Measurements from ENCODE around the gene ALG11.
"Not testable (repeated sequence)": the region's sequence is repeated elsewhere in the genome, so short reads cannot be mapped to it uniquely, and the experiment has no call there.

Gene ALG11, protein sequence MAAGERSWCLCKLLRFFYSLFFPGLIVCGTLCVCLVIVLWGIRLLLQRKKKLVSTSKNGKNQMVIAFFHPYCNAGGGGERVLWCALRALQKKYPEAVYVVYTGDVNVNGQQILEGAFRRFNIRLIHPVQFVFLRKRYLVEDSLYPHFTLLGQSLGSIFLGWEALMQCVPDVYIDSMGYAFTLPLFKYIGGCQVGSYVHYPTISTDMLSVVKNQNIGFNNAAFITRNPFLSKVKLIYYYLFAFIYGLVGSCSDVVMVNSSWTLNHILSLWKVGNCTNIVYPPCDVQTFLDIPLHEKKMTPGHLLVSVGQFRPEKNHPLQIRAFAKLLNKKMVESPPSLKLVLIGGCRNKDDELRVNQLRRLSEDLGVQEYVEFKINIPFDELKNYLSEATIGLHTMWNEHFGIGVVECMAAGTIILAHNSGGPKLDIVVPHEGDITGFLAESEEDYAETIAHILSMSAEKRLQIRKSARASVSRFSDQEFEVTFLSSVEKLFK

GRCh38 chr13:52011632-52012511 is at the start of gene ALG11:
Gene ALG11, plus strand, starts transcription at chr13:52012398. Its CDS starts 21 bp downstream, at chr13:52012419.
- DNase-seq (ENCODE audit: low spot score): peak; percentile 99

- DNase-seq (ENCODE audit: low spot score): no peak
These were observed 46.0 kb upstream of the ALG11 start for GRCh38 chr13:51966186-51966585.

- no peak for DNase-seq (ENCODE audit: low spot score)
These were observed 44.4 kb upstream of the ALG11 start for GRCh38 chr13:51967482-51968446.

GRCh38 chr13:51970349-51970748 is 41.8 kb upstream of the ALG11 start:
- DNase-seq (ENCODE audit: low spot score): no peak

DNA sequence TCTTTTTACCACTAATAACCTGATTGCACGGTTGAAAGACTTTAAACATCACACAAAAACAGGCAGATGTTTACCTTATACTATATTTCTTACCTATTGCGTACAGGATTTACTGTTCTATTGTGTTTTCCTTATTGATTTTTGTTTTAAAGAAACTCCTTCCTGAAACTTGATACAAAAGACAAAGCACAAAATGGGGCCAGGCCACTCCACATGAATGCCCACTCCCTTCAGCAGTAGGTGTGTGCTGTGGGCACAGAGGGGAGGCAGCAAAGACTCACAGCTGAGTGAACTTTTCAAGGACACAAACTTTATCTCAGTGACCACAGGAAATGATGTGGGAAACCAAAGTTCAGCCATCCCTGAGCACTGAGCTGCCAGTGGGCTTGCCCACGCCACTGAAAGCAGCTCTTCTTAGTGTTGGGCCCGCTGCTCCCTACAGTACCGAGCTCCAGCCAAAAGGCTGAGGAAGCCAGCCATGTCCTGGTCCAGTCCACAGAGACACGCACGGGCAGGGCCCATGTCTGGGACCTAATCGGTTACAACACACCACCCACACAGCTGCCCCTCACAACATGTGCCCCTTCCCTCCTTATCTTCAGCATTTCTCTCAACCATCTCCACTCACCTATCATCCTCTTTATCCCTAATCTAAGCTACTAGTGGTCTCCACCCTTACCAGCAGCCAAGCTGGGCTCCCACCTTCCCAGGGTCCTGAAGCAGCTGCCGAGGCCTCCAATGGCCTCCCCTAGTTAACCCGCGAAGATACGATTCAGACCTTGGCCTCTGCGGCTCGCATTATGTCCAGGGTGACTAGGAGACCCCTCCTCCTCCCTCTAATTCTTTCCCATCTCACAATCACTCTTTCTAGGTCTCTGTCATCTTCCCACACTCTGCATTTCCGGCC is 40.4 kb upstream of the ALG11 start:
- no peak for DNase-seq (ENCODE audit: low spot score)

GRCh38 chr13:51974482-51974881 is 37.7 kb upstream of the ALG11 start:
- no peak for DNase-seq (ENCODE audit: low spot score)

- DNase-seq (ENCODE audit: low spot score): no peak
These were observed 35.8 kb upstream of the ALG11 start for GRCh38 chr13:51976423-51976822.

DNA sequence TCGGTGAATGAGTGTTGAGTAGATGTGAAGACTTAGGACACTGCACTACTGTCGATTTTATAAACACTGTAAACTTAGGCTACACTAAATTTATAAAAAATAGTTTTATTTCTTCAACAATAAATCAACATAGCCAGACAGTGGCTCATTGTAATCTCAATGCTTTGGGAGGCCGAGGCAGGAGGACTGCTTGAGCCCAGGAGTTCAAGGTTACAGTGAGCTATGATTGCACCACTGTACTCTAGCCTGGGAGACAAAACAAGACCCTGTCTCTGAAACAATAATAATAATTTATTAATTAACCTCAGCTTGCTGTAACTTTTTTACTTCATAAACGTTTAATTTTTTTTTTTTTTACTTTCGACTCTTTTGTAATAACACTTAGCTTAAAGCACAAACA is 35.3 kb upstream of the ALG11 start:
- no peak for DNase-seq (ENCODE audit: low spot score)

- DNase-seq (ENCODE audit: low spot score): no peak
These were observed 34.6 kb upstream of the ALG11 start for GRCh38 chr13:51977625-51978024.

GRCh38 chr13:51978796-51979556 is 33.2 kb upstream of the ALG11 start:
- no peak for DNase-seq (ENCODE audit: low spot score)

GRCh38 chr13:51980908-51981307 is 31.3 kb upstream of the ALG11 start:
- DNase-seq (ENCODE audit: low spot score): no peak

- no peak for DNase-seq (ENCODE audit: low spot score)
These were observed 30.8 kb upstream of the ALG11 start for GRCh38 chr13:51981355-51981754.

GRCh38 chr13:51983292-51983691 is 28.9 kb upstream of the ALG11 start:
- DNase-seq (ENCODE audit: low spot score): not testable (repeated sequence)

GRCh38 chr13:51984904-51985303 is 27.3 kb upstream of the ALG11 start:
- DNase-seq (ENCODE audit: low spot score): not testable (repeated sequence)

DNA sequence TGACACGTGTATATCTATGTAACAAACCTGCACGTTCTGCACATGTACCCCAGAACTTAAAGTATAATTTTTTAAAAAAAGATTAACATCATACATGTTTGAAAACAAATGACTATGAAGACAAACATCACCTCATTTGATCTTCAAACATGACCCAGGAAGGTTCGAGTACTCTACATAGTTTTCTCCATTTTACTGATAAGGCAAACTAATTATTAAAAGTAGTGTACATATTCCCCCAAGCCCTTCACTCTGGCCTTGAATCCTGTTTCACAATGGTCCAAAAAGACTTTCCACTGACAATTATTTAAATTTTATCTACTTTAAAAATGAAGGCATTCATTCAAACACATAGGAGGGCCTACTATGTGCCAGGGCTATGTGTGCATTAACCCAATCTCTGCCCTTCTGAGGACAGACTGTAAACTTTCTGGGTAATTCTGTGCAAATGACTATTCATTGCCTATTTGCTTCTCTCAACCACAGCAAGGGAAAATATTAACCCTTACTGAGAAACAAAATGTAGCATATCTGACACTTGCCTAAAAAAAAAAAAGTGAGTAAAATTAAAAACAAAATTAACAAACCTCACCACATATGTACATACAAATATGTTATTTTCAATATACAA is 23.1 kb upstream of the ALG11 start:
- DNase-seq (ENCODE audit: low spot score): no peak

GRCh38 chr13:51993713-51994112 is 18.5 kb upstream of the ALG11 start:
- no peak for DNase-seq (ENCODE audit: low spot score)

DNA sequence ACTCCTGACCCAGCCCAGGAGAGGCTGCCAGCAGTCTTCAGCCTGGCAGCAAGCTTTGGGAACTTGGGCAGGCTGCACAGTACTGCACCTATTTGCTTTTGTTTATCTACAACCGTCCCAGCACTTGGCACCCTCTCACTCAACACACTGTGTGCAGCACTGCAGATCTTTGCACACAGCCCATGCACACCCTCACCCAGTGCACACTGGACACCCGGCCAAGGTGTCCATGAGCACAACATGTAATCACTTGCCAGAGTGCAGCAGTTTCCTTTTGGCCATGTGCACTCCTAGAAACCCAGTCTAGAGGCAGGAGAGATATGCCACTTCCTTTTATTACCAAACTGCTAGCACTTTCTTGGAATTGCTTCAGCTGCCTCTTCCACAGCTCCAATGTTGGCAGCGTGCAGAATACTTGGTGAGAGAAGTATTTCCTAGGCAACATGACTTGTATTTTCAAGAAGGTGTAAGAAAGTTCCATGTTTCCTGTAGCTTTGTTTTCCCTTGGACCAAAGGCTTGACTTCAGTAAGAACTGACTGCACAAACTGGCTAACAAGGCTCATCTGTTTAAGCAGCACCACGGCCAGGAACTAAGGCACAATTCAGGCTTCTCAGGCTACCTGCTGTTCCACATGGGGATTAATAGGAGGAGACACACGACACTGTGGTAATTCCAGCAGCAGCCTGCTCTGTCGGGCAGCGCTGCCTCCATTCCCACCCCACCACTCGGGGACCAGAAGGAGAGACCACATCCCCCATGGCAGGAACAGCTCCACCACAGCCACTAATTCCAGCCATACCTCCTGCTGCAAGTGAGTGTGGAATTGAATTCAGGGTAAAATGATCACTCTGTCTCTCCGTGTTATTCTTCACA is 16.3 kb upstream of the ALG11 start:
- peak; percentile 61 for DNase-seq (ENCODE audit: low spot score)

DNA sequence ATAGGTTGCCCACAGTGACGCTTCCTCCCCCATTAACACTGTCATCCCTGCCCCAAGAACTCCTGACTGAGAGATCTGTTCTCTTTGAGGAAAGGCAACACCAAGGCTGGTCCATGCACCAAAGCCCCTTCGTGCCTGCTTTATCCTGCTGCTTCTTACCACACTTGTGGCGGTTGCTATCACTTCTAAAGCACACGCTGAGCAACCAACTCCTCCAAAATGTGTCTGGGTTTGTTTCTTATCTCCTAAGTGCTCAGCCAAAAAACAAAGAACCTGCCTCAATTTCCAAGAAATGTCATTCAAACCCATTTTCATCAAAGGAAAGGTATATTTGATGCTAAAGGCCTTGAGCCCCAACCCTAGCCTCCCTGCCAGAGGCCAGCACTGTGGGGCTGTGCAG is 15.6 kb upstream of the ALG11 start:
- no peak for DNase-seq (ENCODE audit: low spot score)
